NCI-H69 (cell line): Measurements from ENCODE around the gene SLC12A3.

Source experiments
- DNase-seq: peaks from one replicate; lab custom pipeline; 2025; lab: John Stamatoyannopoulos, UW

SLC12A3 gene

GRCh38 chr16:56847173-56847910 lies 17.7 kb upstream of the SLC12A3 start:
- DNase-seq = no peak

DNA sequence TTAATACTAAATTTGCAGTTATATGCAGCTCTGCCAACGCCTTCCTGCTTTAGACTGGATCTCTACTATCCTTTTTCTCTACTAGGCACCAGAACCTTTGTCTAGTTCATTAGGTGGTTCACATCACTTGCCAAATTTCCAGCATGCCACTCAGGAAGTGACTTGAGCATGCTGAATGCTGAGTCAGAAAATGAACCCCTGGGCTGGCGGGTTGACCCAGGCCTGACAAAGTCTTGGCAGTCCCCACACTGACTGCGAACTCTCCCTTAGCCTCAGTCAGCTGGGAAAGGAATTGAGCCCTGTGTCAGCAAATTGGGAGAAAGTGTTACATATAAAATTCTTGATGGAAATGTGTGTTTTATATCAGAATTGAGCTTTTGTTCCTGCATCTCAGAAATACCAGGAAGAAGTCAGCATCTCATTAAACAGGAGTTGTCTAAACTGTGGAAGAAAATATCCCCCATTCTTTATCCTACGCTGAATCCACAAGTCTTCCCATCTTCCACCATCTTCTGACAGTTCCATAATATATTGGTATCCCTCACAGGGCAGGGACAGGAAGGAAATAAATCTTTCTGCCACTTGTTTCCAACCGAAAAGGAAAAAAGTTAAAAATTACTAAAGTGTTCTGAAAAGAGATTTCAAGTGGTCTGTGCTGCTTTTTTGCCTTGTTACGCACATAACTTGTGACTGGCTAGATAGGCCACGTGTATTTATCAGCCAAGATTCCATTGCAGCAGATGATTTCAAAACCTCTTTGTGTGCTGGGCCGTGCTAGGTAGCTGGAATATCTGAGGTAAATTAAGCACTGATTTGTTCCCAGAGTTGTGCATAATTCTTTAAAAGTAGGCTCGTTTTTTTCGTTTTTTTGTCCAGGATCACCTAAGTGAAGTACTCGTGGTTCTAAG lies 16.7 kb upstream of the SLC12A3 start:
- no peak for DNase-seq

DNA sequence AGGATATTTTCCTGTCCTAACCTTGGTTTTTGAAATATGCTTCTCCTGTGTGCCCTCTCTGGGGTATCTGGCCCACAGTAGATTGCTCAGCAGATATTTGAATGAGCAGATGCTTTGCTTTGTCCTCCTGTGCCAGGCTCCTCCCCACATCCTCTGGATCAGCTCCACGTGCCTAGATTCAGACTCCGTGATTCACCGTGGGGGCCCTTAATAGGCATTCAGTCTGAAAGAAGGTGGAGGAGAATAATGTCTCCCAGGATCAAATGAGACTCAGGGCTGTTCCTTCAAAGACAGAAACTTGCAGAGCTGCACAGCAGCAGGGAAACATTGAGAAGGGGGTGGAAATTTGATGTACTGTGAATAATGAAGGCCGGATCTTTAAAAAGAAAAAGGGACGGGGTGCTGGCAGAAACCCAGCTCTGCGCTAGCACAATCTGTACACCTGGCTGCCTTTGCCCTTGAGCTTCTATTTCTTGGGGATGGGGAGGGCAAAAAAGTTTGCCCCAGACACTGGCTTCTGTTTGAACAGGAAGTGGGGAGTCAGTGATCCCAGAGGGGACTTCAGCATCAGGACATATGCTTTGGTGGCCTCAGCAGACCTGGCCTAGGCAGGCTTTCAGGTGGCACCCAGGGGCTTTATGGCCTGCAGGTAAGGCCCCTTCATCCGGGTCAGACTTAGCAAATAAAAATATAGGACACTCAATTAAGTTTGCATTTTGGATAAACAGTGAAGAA lies 15.9 kb upstream of the SLC12A3 start:
- DNase-seq = peak; percentile 77

DNA sequence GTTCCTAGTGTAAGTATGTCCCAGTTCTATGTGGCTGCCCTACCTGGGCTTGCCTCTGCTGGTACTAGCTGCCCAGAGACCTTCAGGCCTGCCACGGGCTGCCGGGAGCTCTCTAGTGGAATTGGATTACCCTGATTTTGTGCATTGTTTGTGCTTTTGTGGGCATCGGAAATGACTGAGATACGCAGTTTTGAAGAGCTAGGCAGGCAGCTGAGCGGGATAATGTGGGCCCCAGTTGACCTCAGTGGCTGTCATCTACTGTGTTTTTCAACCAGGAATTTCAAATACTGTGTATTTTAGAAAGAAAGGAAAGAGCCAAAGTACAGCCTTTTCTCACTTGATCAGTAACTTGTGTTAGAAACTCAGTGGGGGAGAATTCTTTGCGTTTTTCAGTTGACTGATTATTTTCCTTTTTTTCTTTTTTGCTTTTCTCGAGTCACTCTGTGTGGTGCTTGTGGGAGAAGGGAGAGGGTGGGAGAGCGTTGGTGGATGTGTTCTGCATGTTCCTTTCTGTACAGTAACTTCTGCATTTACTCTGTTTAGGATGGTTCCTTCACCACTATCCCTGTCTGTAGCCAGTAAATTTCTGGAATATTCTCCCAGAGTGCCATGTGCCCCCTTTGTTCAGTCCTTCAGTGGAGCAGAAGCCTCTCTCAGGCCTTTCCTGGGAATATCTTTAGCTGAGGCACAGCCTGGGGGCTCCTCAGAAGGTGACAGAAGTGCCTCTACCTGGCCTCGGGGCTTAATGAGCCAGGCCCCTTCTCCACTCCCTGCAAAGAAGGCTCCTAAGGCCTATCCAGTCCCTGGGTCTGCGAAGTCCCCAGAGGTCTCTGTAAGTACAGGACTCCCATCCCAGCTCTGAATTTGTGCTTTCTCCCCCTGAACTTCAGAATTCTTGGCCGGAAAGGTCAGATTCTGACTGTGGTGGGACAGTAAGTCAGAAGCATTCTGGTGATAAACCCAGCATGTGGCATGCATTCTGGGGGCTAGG lies 15.0 kb upstream of the SLC12A3 start:
- no peak for DNase-seq

- DNase-seq = no peak
These were observed 13.2 kb upstream of the SLC12A3 start for GRCh38 chr16:56851671-56852400.

DNA sequence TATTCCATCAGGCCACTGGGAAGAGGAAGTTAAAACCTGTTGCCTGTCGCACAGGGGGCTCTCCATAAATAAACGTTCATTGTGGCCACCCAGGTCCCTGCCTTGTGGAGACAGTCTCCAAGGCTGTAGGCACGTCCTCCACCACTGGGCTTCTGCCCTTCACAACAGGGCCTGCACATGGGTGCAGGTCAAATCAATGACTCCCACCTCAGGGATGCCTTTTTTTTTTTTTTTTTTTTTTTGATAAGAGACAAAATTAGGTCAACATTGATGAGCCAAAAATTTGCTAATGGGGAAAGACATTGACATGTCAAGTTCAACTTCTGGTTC lies 12.6 kb upstream of the SLC12A3 start:
- no peak for DNase-seq

DNA sequence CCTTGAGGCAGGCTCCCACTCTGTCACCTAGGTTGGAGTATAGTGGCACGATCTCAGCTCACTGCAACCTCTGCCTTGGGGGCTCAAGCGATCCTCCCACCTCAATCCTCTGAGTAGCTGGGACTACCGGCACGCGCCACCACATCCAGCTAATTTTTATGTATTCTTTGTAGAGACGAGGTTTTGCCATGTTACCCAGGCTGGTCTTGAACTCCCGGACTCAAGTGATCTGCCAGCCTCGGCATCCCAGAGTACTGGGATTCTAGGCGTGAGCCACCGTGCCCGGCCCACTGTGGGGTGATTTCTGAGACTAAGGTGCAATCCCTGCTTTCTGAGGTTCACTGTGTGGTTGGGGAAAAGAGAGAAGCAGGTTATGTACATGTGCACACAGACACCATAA lies 12.0 kb upstream of the SLC12A3 start:
- DNase-seq = no peak

- no peak for DNase-seq
These were observed 9.8 kb upstream of the SLC12A3 start for GRCh38 chr16:56855201-56855600.

GRCh38 chr16:56855946-56856345 lies 9.1 kb upstream of the SLC12A3 start:
- DNase-seq = no peak

DNA sequence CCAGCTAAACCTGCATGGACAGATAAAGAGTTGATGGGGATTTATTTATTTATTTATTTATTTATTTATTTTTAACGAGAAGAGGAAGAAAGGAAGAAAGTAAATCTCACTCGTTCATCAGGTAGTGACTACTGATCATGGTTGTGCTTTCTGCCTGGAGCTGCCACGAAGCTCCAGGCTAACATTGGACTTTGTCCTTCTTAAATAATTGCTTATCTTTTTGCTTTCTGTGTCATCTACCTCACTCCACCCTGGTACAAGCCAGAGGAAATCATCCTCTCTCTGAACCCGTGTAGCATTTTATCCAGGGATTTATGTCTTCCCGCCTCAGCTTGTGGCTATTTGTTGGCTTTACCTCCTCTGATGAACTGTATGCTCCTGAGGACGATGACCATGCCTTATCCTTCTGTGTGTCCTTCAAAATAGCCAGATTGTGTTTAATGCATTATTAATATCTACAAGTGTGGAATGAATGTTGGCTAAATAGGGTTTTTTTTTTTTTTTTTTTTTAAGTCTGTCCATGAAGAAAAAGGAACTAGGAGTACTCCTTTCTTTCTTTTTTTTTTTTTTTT lies 8.0 kb upstream of the SLC12A3 start:
- DNase-seq = no peak

DNA sequence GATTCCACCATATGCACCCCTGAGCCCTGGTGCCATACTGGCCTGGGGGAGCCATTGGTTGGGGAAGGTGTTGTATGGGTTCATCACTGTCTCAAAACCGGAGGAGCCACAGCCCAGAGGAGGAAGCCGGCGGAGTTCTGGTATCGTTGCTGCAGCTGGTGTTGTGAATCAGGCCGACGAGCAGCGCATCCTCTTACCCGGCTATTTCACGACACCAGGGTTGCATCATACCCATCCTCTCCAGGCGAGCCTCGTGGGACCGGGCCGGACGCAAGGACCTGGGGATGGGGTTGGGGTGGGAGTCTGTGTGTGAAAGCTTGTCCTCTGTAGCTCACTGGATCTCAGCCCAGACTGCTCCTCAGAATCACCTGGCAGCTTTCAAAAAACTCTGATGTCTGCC lies 6.6 kb upstream of the SLC12A3 start:
- no peak for DNase-seq

DNA sequence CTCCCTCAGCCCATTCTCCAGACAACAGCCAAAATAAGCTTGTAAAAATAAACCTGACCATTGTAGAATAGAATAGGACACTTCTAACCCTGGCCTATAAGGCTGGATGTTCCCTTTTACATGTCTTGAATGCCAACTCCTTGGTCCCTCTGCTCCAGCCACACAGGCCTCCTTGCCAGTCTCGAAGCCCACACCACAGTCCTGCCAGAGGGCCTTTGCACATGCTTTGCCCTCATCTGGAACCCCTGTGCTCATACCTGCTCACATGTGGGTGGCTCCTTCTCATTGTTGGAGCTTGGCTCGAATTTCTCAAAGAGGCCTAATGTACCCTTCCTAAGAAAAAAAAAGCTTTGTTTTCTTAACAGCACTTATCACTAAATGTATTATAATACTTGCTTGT lies 5.4 kb upstream of the SLC12A3 start:
- no peak for DNase-seq

DNA sequence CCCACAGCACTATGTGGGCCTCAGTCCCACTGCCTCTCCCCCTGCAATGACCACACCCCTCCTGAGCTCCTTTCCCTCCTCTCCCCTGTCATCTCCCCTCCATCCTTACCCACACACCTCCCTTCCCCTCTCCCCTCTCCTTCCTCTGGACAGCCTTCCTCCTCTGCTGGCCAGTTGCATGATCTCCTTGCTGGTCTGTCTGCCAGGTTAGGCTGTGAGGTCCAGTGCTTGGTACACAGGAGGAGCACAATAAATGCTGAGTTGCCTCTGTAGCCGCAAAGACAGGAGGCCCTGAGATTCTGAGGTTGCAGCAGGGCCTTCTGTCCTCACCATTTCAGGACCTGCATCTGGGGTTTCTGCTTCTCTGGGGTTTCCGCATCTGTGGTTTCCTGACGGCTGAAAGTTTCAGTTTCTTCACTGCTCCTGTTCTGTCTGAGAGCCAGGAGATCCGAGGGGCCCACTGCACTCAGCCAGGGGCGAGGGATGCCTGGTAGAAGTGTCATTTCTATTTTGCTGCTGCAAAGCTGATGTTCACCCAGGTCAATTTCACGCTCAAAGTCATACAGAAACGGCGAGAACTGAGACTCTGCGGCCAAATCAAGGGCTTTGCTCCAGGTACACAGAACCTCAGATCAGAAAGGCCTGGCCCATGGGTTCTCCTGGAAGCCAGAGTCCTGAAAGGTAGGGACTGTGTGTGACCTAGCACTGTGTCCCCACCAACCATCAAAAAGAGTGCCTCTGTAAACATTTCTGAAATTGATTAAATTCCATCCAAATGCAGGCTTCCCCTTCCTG lies 4.6 kb upstream of the SLC12A3 start:
- no peak for DNase-seq

DNA sequence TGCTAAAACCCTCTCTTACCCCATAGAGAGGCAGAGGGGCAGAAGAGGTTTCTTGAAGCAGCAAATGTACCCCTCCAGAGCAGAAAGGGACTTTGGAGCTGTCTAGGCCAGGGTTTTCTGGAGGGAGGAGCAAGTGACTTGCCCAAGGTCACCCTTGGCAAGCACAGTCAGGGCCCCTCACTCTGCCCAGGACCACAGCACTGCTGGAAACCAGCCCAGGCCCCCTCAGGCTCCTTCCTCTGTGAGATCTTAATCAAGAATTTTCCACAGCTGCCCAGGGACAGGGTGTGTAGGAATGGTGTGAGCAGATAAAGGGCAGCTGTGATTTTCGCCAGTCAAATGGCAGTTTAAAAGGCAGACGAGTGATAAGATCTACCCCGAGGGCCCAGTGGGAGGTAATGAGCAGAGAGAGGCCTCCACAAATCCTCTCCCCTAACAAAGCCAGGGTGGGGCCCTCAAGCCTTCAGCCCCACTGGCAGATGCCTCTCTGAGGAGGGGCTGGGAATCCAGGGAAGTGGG lies 3.9 kb upstream of the SLC12A3 start:
- peak; percentile 28 for DNase-seq

- DNase-seq = no peak
These were observed 3.3 kb upstream of the SLC12A3 start for GRCh38 chr16:56861756-56862155.

DNA sequence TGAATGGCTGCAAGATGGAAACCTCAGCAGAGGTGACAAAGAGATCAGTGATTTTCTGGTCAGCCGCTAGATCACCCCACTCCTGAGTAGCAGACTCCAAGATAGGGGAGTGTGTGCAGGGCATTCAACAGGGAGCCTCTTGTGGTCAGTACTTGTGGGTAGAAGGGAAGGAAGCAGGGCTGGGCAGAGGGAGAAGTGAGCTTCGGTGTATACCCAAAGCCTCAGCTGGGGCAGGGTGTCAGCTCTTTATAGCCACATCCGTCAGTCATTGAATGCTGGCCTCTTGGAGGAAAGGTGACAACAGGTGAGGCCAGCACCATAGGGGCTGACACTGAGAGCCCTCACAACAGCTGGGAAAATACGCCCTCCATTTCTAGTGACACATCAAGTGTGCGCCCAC lies 2.2 kb upstream of the SLC12A3 start:
- no peak for DNase-seq

- no peak for DNase-seq
These were observed 521 bp downstream of the SLC12A3 start for GRCh38 chr16:56865394-56866062.

- peak; percentile 54 for DNase-seq
These were observed 2.2 kb downstream of the SLC12A3 start for GRCh38 chr16:56866955-56867830.
